ENCODE results near the gene BICD1.

GRCh38 chr12:32305163-32305562 is 198.5 kb downstream of the BICD1 start:
- TF ChIP-seq CTCF (IDR thresholded peaks at IDR 0.05; ENCODE audit: low read depth, low read length, missing input control) (peak; percentile 36), REST (IDR thresholded peaks at IDR 0.05) (no peak), SP1 (IDR thresholded peaks at IDR 0.05) (no peak), YY1 (IDR thresholded peaks at IDR 0.05) (no peak), TAF1 (conservative IDR thresholded peaks at IDR 0.05) (no peak), JUND (IDR thresholded peaks at IDR 0.05) (no peak), MAX (IDR thresholded peaks at IDR 0.05) (no peak)
